Natural killer cell (primary cell): ENCODE data around the gene SLC22A23. TPM values are rescaled to one million over a fixed set of nuclear protein-coding genes. Genes with fewer than 3 reads are reported as not detected.

ENCODE experiments used
- ATAC-seq, 3 donors: fragments of 150-1000 bp in 2 of 3; fragments of 200-7000 bp in 1 of 3; cut with Tn5 transposase; 1 replicate in 1 of 3; 2 replicates in 2 of 3; pipeline ENCODE4 v1.10.0; 2021; ENCODE audit warnings: mild to moderate bottlenecking in 2 of 3, moderate library complexity in 2 of 3
- DNase-seq, 2 donors: peaks; one replicate each; pipeline versions ENCODE4 v3.0.0 to v3.0.0-alpha.2; 2013 to 2021; ENCODE audit warnings: mixed read lengths in 1 of 2
- H3K27ac ChIP-seq: one replicate; pipeline ENCODE4 v1.5.1; 2013; ENCODE audit warnings: mild to moderate bottlenecking, low read length
- H3K27me3 ChIP-seq: one replicate; pipeline ENCODE4 v1.6.1; 2013; ENCODE audit warnings: low read length; ENCODE audit not compliant: control insufficient read depth, insufficient read depth
- H3K36me3 ChIP-seq: one replicate; pipeline ENCODE4 v1.6.1; 2013; ENCODE audit warnings: low read length; ENCODE audit not compliant: control insufficient read depth, insufficient read depth
- H3K4me1 ChIP-seq: one replicate; pipeline ENCODE4 v1.6.1; 2013; ENCODE audit warnings: low read length; ENCODE audit not compliant: control insufficient read depth, insufficient read depth
- H3K4me3 ChIP-seq: one replicate; pipeline ENCODE4 v1.5.1; 2013; ENCODE audit warnings: low read length
- H3K9me3 ChIP-seq: one replicate; pipeline ENCODE4 v1.6.1; 2013; ENCODE audit warnings: low read length; ENCODE audit not compliant: control insufficient read depth, insufficient read depth
- H3K27ac Mint-ChIP-seq, 2 donors: one replicate each; pipeline ENCODE4 v1.8.0; 2022; ENCODE audit warnings: mild to moderate bottlenecking in 2 of 2, mixed read lengths in 2 of 2, moderate library complexity in 1 of 2
- H3K27me3 Mint-ChIP-seq, 2 donors: one replicate each; pipeline ENCODE4 v1.8.0; 2022; ENCODE audit warnings: low read depth in 2 of 2, mixed read lengths in 2 of 2
- H3K36me3 Mint-ChIP-seq: one replicate; pipeline ENCODE4 v1.8.0; 2022; ENCODE audit warnings: mixed read lengths
- H3K4me1 Mint-ChIP-seq, 2 donors: one replicate each; pipeline ENCODE4 v1.8.0; 2022; ENCODE audit warnings: mixed read lengths in 2 of 2
- H3K4me3 Mint-ChIP-seq: one replicate; pipeline ENCODE4 v1.8.0; 2022; ENCODE audit warnings: mild to moderate bottlenecking, moderate library complexity, mixed read lengths
- H3K9me3 Mint-ChIP-seq, 2 donors: one replicate each; pipeline ENCODE4 v1.8.0; 2022; ENCODE audit warnings: mixed read lengths in 2 of 2
- WGBS: methylation state at CpG from one replicate; pipeline ENCODE4 v1.1.7; 2013; ENCODE audit warnings: missing lambda C conversion rate; ENCODE audit not compliant: insufficient coverage; 5-methylcytosine and 5-hydroxymethylcytosine counted together
- intact Hi-C: fragments of 100-400 bp; cut with micrococcal nuclease; formaldehyde crosslinking; loops from one replicate; pipeline ENCODE4 v1.14.2; 2022
- total RNA-seq, 4 donors: library from RNA; stranded (reverse); fragments of 120-200 nt in 1 of 4; gene quantifications; one replicate each; pipeline versions ENCODE4 v1.2.3 to v1.2.4, GENCODE V29; 2013 to 2022
- TF ChIP-seq, protein P1 (sequence below): fragments of 200-600 bp; IDR thresholded peaks from one replicate; pipeline ENCODE4 v1.8.0; 2022; ENCODE audit warnings: antibody characterized with exemption

Gene SLC22A23
- total RNA-seq, 3 donors from 2014 or later (not counting 1 experiment from before 2014, with no cell fraction given) = 0.24 to 0.79 (median 0.38) TPM

DNA sequence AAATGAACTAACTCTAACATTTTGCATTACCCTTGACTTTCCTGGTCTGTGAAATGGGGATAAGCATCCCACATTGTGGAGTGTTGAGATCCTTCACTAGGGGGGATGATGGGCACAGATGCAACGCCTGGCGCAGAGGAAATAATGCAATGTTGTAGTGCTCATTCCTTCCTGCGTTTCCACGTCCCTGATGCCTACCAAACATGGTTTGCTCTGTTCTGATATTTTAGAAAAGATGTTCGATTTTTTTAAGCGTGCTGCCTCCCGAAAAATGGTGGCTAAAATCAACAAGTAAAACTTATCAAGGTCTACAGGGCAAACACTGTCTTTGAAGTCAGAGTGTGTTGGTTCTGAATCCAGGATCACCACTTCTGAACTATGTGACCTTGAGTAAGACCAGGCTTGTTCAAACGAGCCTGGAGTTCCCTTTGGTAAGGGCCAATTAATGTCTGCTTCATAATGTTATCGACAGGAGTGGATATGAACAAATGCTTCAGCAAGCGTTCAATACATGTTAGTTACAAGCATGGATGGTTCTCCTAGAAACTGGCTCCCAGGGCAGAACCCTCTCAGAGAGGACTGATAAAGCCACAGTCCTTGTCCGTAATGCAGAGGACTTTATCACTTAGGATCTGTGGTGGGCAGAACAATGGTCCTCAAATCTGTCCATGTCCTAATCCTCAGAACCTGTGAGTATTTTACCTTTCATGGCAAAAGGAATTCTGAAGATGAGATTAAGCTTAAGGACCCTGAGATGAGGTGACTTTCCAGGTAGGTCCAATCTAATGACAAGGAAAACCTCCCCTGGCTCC, 44.7 kb downstream of the SLC22A23 start:
- TF ChIP-seq, protein P1, sequence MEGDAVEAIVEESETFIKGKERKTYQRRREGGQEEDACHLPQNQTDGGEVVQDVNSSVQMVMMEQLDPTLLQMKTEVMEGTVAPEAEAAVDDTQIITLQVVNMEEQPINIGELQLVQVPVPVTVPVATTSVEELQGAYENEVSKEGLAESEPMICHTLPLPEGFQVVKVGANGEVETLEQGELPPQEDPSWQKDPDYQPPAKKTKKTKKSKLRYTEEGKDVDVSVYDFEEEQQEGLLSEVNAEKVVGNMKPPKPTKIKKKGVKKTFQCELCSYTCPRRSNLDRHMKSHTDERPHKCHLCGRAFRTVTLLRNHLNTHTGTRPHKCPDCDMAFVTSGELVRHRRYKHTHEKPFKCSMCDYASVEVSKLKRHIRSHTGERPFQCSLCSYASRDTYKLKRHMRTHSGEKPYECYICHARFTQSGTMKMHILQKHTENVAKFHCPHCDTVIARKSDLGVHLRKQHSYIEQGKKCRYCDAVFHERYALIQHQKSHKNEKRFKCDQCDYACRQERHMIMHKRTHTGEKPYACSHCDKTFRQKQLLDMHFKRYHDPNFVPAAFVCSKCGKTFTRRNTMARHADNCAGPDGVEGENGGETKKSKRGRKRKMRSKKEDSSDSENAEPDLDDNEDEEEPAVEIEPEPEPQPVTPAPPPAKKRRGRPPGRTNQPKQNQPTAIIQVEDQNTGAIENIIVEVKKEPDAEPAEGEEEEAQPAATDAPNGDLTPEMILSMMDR = no peak

DNA sequence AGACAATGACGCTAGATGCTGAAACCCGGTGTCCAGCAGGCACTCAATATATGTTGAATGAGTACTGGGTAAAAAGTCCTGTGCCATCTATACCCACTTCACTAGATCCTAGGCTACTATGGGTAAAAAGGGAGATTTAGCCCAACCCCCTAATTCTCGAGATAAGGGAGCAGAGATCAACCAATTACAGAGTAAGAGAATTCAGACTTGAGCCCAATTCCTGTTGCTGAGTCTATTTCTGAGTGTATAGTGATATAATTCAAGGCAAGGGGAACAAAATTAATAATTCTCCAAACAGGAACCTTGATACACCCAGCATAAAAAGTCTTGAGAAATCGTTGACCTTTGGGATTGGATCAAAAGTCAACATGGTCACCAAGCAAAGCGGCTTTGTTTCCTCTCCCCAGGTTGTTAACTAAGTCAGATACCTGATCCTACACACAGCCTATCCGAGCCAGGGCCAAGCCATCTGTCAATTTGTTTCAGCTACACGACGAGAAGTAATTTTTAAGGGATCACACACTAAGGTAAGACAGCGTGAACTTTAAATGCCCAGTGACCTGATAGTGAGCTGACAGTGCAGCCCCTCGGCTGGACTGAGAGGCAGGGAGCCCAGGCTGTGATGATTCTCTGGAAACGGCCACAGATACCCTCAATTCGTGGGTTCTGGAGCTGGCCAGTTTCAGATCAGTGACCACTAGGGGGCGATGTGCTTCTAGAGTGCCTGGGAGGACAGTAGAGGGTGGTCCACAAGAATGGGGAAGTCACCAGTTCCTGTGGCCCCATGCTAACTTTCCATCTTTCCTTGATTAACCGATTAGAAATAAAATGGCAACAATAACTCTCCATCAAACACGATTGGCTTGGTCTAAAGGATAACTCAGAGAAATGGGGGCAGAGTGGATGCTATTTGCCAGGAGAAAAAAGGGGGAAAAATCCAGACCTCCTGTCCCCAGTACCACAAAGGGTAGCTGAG, 46.2 kb downstream of the SLC22A23 start:
- TF ChIP-seq, protein P1 = peak; percentile 51
- H3K4me1 ChIP-seq = no peaks in the 10 kb centered on the region
- Mint-ChIP-seq H3K27ac (no peak overlapping the region), H3K9me3 (no peaks in the 10 kb centered on the region), H3K4me1 (peaks cover 5 to 12% of the 10 kb centered on the region in 2 donors), H3K36me3 (no peaks in the 10 kb centered on the region), H3K4me3 (no peak overlapping the region), H3K27me3 (peaks cover 17 to 25% of the 10 kb centered on the region in 2 donors)
- 57% methylated on average over 13 of the region's 15 CpGs for WGBS
- H3K27ac ChIP-seq = no peak overlapping the region
- H3K4me3 ChIP-seq = no peak overlapping the region
- no peaks in the 10 kb centered on the region for H3K36me3 ChIP-seq
- ATAC-seq (peak in 2 of 3 donors; percentile 43 to 61), DNase-seq (peak; percentile 21 to 84)
- H3K9me3 ChIP-seq = no peaks in the 10 kb centered on the region
- H3K27me3 ChIP-seq = no peaks in the 10 kb centered on the region
- intact Hi-C loops = loop anchor here (10.0 kb wide), 1 partner anchor 324 kb away; no protein-coding TSS in a partner anchor

More for the DNA sequence above, 44.7 kb downstream of the SLC22A23 start:
- H3K27me3 ChIP-seq = no peaks in the 10 kb centered on the region
- ATAC-seq (no peak), DNase-seq (no peak)
- H3K27ac Mint-ChIP-seq = no peak overlapping the region
- H3K4me3 Mint-ChIP-seq = no peak overlapping the region
- no peaks in the 10 kb centered on the region for H3K36me3 ChIP-seq
- peaks cover 20 to 25% of the 10 kb centered on the region in 2 donors for H3K27me3 Mint-ChIP-seq
- 92% methylated on average over 11 of the region's 11 CpGs for WGBS
- H3K9me3 Mint-ChIP-seq = no peaks in the 10 kb centered on the region
- no peaks in the 10 kb centered on the region for H3K36me3 Mint-ChIP-seq
- H3K9me3 ChIP-seq = no peaks in the 10 kb centered on the region
- intact Hi-C loops = loop anchor here (10.0 kb wide), 1 partner anchor 323 kb away; no protein-coding TSS in a partner anchor
- H3K4me1 Mint-ChIP-seq = peaks cover 5 to 12% of the 10 kb centered on the region in 2 donors
- no peak overlapping the region for H3K27ac ChIP-seq
- H3K4me3 ChIP-seq = no peak overlapping the region
- H3K4me1 ChIP-seq = no peaks in the 10 kb centered on the region

DNA sequence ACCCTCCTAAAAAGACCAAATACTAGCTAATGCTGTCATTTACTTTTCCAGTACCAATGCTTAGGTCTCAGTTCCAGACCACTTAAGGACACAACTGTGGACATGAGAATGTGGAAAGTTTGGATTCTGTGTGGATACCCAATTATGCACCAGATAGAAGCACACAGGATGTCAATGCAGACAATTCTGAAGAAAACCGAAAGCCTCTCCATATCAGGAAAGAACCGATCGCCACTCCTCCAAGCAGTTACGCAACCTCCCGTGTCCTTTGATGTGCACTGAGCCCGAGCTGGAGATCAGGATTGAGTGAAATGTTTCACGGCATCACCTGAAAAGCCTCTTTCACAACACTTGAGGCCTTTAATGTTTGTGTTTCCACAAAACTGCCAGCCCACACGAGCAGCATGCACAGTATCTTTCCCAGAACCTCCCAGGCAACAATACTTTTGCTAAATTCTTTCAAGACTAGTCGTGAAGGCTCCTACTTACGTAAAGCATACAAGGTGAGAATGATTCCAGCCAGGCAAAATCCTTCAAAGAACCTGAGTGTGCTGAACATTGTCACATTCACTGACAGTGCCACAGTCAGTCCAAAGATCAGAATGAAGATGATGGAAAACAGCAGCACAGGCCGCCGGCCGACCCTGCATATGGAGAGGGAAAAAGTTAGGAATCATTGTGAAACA, 47.0 kb downstream of the SLC22A23 start:
- Mint-ChIP-seq H3K4me1 (peaks cover 5 to 9% of the 10 kb centered on the region in 2 donors), H3K36me3 (no peaks in the 10 kb centered on the region), H3K9me3 (no peaks in the 10 kb centered on the region), H3K27me3 (peaks cover 14 to 25% of the 10 kb centered on the region in 2 donors), H3K4me3 (no peak overlapping the region), H3K27ac (no peak overlapping the region)
- TF ChIP-seq, protein P1 = no peak
- no peaks in the 10 kb centered on the region for H3K27me3 ChIP-seq
- H3K4me1 ChIP-seq = no peaks in the 10 kb centered on the region
- no peak overlapping the region for H3K4me3 ChIP-seq
- DNase-seq (no peak), ATAC-seq (no peak)
- H3K36me3 ChIP-seq = no peaks in the 10 kb centered on the region
- no peaks in the 10 kb centered on the region for H3K9me3 ChIP-seq
- intact Hi-C loops = loop anchor here (10.0 kb wide), 1 partner anchor 325 kb away; no protein-coding TSS in a partner anchor
- H3K27ac ChIP-seq = no peak overlapping the region
- WGBS = 86% methylated on average over 13 of the region's 13 CpGs
